ENCODE results near the gene TTC16.
"Not testable (repeated sequence)": the region's sequence is repeated elsewhere in the genome, so short reads cannot be mapped to it uniquely, and the experiment has no call there.

Gene TTC16

GRCh38 chr9:127746959-127747569 lies 31.2 kb downstream of the TTC16 start:
- no peak for DNase-seq

GRCh38 chr9:127749090-127749787 lies 33.4 kb downstream of the TTC16 start:
- no peak for DNase-seq

- no peak for DNase-seq
These were observed 35.6 kb downstream of the TTC16 start for GRCh38 chr9:127751269-127752054.

GRCh38 chr9:127753148-127753547 lies 37.3 kb downstream of the TTC16 start:
- no peak for DNase-seq

GRCh38 chr9:127753622-127754021 lies 37.7 kb downstream of the TTC16 start:
- no peak for DNase-seq

- DNase-seq, result no peak
These were observed 38.5 kb downstream of the TTC16 start for GRCh38 chr9:127754099-127755060.

GRCh38 chr9:127755061-127756060 lies 39.5 kb downstream of the TTC16 start:
- no peak for DNase-seq

- DNase-seq, result no peak
These were observed 40.4 kb downstream of the TTC16 start for GRCh38 chr9:127756233-127756632.

GRCh38 chr9:127756776-127757175 lies 40.9 kb downstream of the TTC16 start:
- not testable (repeated sequence) for DNase-seq

GRCh38 chr9:127758843-127759242 lies 43.0 kb downstream of the TTC16 start:
- DNase-seq, result no peak

GRCh38 chr9:127761061-127761460 lies 45.2 kb downstream of the TTC16 start:
- DNase-seq, result no peak

- no peak for DNase-seq
These were observed 45.6 kb downstream of the TTC16 start for GRCh38 chr9:127761491-127761956.

- no peak for DNase-seq
These were observed 46.3 kb downstream of the TTC16 start for GRCh38 chr9:127762111-127762676.

- no peak for DNase-seq
These were observed 48.1 kb downstream of the TTC16 start for GRCh38 chr9:127763918-127764384.

- no peak for DNase-seq
These were observed 49.5 kb downstream of the TTC16 start for GRCh38 chr9:127765418-127765817.

- no peak for DNase-seq
These were observed 51.5 kb downstream of the TTC16 start for GRCh38 chr9:127767410-127767809.

GRCh38 chr9:127767909-127768331 lies 52.0 kb downstream of the TTC16 start:
- no peak for DNase-seq

- no peak for DNase-seq
These were observed 52.8 kb downstream of the TTC16 start for GRCh38 chr9:127768698-127769097.

- no peak for DNase-seq
These were observed 53.2 kb downstream of the TTC16 start for GRCh38 chr9:127769101-127769500.

- no peak for DNase-seq
These were observed 54.2 kb downstream of the TTC16 start for GRCh38 chr9:127769929-127770582.

Data from NCI-H526 treated with DMSO at 0.1 percent for 48 hours (cell line).